NCI-H526 (cell line): ENCODE data around the gene CEP70.

Experiments used
- DNase-seq, 2 experiments: peaks; one replicate each; lab custom pipeline; 2025; lab: John Stamatoyannopoulos, UW

Gene CEP70

DNA sequence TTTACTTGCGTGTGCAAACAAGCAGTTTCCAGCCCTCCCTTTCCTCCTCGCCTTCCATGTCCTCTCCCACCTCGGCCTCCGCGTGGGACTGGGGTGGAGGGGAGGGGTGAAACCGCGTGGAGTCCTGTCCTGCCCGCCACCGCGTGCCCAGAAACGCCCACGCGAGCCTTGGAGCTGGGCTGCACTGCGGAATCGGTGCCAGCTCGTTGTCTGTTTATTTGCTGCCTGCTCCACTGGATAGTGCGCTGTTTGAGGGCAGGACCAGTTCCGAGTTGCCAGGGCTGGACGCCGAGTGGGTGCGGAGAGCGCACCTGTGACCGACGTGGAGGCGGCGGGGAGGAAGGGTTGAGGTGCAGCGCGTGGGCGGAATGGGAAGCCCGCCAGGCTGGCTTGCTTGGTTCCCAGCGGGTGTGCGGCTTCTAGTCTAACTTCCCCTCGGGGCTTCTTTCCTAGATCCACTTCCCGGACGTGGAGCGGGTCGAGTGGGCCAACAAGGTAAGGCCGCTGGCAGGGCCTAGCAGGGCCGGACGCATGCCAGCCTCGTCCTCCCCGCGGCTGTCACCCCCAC is 142.4 kb downstream of the CEP70 start:
- no peak for DNase-seq

DNA sequence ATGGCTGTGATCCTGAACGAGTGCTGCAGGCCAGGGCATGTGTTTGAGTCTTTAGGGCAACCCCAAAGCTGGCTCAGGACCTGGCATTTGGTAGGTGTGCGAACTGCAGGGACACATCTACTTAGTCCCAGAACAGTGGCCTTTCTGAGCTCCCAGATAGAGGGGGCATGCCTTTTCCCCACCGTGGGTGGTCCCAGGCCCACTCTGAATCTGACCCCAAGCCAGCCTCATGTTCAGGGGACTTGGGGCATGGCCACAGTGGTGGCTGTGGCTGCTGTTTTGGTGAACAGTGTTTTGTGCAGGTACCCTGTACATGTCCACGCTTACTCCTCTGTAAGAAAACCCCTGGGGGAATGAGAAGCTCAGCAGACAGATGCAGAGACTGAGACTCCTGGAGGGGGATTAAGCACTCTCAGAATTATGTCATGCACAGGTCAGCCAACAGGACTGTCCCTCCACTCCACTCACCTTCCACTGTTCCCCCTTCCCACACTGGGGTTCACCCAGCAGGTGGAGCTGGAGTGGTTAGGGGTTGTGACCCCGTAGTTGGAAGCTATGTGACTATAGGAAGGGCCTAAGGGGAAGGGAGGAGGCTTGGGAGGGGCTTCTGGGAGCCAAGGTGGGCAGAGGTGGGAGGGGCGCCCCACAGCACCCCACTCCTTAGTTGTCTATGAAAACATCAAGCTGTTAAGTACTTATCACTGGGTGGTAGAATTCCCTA is 143.2 kb downstream of the CEP70 start:
- no peak for DNase-seq

DNA sequence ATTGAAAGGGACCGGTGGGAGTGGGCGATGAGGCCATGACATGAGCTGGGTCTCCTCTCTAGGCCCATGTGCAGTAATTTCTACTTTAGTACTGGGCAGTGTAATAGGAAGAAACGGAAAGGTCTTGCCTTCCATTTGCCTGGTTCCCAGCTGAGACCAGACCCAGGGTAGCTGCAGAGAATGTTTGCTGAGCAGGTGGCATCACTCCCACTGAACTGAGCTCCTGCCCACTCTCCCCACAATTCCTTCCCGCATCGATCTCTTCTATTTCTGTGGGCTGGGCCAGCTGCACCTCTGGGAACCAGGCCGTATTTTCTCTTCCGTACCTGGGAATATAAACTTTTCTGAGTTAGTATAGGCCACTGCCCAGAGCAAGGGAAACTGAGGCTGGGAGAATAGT is 143.9 kb downstream of the CEP70 start:
- no peak for DNase-seq

DNA sequence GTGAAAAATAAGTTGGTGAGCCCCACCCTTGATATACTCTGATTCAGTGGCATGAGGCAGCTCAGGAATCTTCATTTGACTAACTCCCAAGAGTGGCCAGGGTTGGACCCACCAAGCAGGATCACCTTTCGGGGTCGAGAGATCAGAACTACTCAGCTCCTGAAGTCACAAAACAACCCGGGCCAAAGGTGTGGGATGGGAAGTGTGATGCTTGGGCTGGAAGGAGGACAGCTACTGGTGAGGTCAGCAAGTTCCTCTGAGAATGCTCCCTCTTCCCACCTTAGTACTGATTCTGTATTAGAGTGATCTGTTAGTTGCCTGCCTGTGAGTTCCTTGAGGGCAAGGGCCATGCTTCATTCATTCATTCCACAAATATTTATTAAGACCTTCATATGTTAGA is 144.6 kb downstream of the CEP70 start:
- no peak for DNase-seq

DNA sequence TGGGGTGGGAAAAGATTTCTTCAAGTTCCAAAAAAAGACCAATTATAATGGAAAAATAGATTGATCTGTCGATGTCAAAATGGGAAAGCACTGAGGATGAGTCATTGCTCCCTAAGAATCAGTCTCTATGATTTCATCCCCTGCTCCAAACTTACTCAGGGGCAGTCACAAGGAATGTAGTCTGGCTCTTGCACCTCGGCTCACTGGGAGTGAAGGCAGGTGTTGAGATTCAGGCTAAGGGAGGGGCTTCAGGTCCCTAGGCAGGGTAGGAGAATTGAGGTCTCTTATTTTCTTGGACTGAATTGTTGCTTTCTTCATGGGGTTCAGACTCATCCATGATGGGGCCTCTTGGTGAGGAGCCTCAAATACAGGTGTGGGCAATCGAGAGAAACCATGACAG is 145.4 kb downstream of the CEP70 start:
- no peak for DNase-seq

DNA sequence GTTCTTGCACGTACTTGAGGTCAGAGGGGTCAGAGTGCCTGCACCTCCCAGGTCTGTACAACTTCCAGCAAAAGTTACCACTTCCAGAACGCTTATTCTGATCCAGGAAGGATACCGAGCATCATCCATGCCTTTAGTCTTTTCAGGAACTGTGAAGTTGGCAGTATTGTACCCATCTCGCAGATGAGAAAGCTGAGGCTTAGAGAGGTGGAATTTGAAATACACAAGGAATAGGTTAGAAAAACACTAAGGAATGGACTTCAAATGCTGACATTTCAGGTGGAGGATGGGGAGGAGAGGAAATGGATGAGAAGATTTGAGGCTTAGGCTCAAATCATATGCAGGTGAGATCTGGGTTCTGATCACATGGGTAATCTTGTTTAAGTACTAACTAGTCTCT is 148.4 kb downstream of the CEP70 start:
- DNase-seq: no peak

DNA sequence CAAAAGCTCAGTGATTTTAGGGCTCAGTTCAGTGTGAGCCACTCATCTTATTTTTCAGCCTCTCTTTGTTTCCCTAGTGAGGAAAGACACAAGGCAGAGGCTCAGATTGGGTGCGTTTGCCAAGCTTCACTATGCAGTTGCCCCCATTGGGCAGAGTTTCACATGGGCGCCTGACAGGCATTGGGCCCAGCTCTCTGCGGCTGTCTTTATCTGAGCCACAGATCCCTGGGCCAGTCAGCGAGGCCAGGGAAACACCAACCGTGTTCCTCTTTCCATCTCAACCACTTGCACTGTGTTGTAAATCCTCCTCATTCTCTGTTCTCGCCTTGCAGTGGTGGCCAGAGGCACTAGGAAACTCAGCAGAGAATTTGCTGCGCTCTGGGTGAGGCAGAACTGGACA is 148.8 kb downstream of the CEP70 start:
- DNase-seq: no peak
